WTC11 (cell line): ENCODE measurements around the gene SSR1. TPM values are rescaled to one million over a fixed set of nuclear protein-coding genes. Genes with fewer than 3 reads are reported as not detected.
"Not testable (repeated sequence)": the region's sequence is repeated elsewhere in the genome, so short reads cannot be mapped to it uniquely, and the experiment has no call there.

Experiments used
- ATAC-seq: fragments of 200-7000 bp; cut with Tn5 transposase; 2 replicates; pipeline ENCODE4 v1.10.0; 2021; ENCODE audit warnings: mild to moderate bottlenecking, moderate library complexity
- CTCF ChIA-PET: fragments of 300-600 bp; sonication (Branson Sonifier 250); formaldehyde crosslinking; loops from one replicate; lab custom pipeline; 2021; ENCODE audit warnings: antibody characterized with exemption; lab: Charles Lee
- POLR2A ChIA-PET: fragments of 350-600 bp; sonication (Branson Sonifier 250); formaldehyde crosslinking; loops from one replicate; lab custom pipeline; 2021; ENCODE audit warnings: antibody characterized with exemption; lab: Charles Lee
- DNase-seq: peaks from one replicate; pipeline ENCODE4 v3.0.0; 2021; ENCODE audit warnings: low spot score
- H3K27ac Mint-ChIP-seq: 2 replicates; pipeline ENCODE4 v1.8.0; 2021; ENCODE audit warnings: mixed read lengths
- H3K27me3 Mint-ChIP-seq: 2 replicates; pipeline ENCODE4 v1.8.0; 2021; ENCODE audit warnings: low read depth, mild to moderate bottlenecking, moderate library complexity, mixed read lengths
- H3K36me3 Mint-ChIP-seq: 2 replicates; pipeline ENCODE4 v1.8.0; 2021; ENCODE audit warnings: mixed read lengths
- H3K4me1 Mint-ChIP-seq: 2 replicates; pipeline ENCODE4 v1.8.0; 2022; ENCODE audit warnings: mixed read lengths
- H3K4me3 Mint-ChIP-seq: 2 replicates; pipeline ENCODE4 v1.8.0; 2021; ENCODE audit warnings: mild to moderate bottlenecking, moderate library complexity, mixed read lengths
- H3K9me3 Mint-ChIP-seq: 2 replicates; pipeline ENCODE4 v1.8.0; 2021; ENCODE audit warnings: mixed read lengths
- ARID4B ChIP-seq: sonication (generic); formaldehyde crosslinking; IDR thresholded peaks from 2 replicates; pipeline ENCODE4 v1.8.0; 2023; ENCODE audit warnings: missing genetic modification reagents, mild to moderate bottlenecking, borderline replicate concordance
- ATF1 ChIP-seq: sonication (generic); formaldehyde crosslinking; IDR thresholded peaks from 2 replicates; pipeline ENCODE4 v1.8.1; 2023; ENCODE audit warnings: mild to moderate bottlenecking, moderate library complexity, missing genetic modification reagents
- CREB1 ChIP-seq: sonication (generic); formaldehyde crosslinking; IDR thresholded peaks from 2 replicates; pipeline ENCODE4 v1.8.0; 2023; ENCODE audit warnings: mild to moderate bottlenecking, missing genetic modification reagents
- GABPB1 ChIP-seq: sonication (generic); formaldehyde crosslinking; IDR thresholded peaks from 2 replicates; pipeline ENCODE4 v1.8.1; 2023; ENCODE audit warnings: mild to moderate bottlenecking, missing genetic modification reagents
- PRDM15 ChIP-seq: sonication (generic); formaldehyde crosslinking; IDR thresholded peaks from 2 replicates; pipeline ENCODE4 v1.8.0; 2022; ENCODE audit warnings: missing genetic modification reagents
- SOX15 ChIP-seq: fragments of 250-450 bp; sonication (Bioruptor Pico); IDR thresholded peaks from 2 replicates; pipeline ENCODE4 v1.9.0; 2021; ENCODE audit warnings: mild to moderate bottlenecking
- total RNA-seq: library from RNA; stranded (reverse); gene quantifications from 3 replicates; pipeline ENCODE4 v1.2.3, GENCODE V29; 2021

The SSR1 gene
- total RNA-seq, 1 experiment from 2014 or later: 96.7 TPM

- H3K9me3 Mint-ChIP-seq, ATAC-seq, H3K4me1 Mint-ChIP-seq, H3K27ac Mint-ChIP-seq, POLR2A ChIA-PET, H3K36me3 Mint-ChIP-seq, DNase-seq, H3K27me3 Mint-ChIP-seq, H3K4me3 Mint-ChIP-seq: not testable (repeated sequence)
- CTCF ChIA-PET: interaction anchor here (1.0 to 3.2 kb wide), 6 partner anchors 9 to 598 kb away, joined by 3 to 39 read pairs (median 12); partner anchors contain the start of genes CAGE1 and RIOK1
Measured at GRCh38 chr6:7274525-7274924, 38.5 kb downstream of the SSR1 start.

- Mint-ChIP-seq H3K36me3 (no peaks in the 10 kb centered on the region), H3K4me1 (no peaks in the 10 kb centered on the region), H3K9me3 (no peaks in the 10 kb centered on the region), H3K4me3 (no peak overlapping the region), H3K27me3 (no peaks in the 10 kb centered on the region), H3K27ac (no peak overlapping the region)
- no peak for ATAC-seq
- CTCF ChIA-PET: no interaction called here
- POLR2A ChIA-PET: no interaction called here
- no peak for TF ChIP-seq CREB1 (CRISPR knock-in tag)
- TF ChIP-seq, all 79 proteins: peak for 0
- DNase-seq: no peak
Measured at GRCh38 chr6:7273709-7274108, 39.3 kb downstream of the SSR1 start.

GRCh38 chr6:7271205-7271534 lies 41.8 kb downstream of the SSR1 start:
- no peak for ATAC-seq
- POLR2A ChIA-PET: no interaction called here
- H3K36me3 Mint-ChIP-seq: no peaks in the 10 kb centered on the region

More at GRCh38 chr6:7271205-7271534, 41.8 kb downstream of the SSR1 start:
- TF ChIP-seq ATF1: no peak
- TF ChIP-seq ARID4B (CRISPR knock-in tag): no peak
- TF ChIP-seq GABPB1: no peak
- TF ChIP-seq SOX15: no peak
- TF ChIP-seq PRDM15 (CRISPR knock-in tag): no peak
- TF ChIP-seq CREB1 (CRISPR knock-in tag): no peak
- TF ChIP-seq, all 79 proteins: peak for 0
- CTCF ChIA-PET: interaction anchor here (1.1 kb wide), 1 partner anchor 25 kb away, joined by 3 read pairs; no protein-coding TSS in a partner anchor
- Mint-ChIP-seq H3K4me1 (no peaks in the 10 kb centered on the region), H3K9me3 (no peaks in the 10 kb centered on the region), H3K27me3 (no peaks in the 10 kb centered on the region), H3K27ac (no peak overlapping the region), H3K4me3 (no peak overlapping the region)
- no peak for DNase-seq
